Measurements from ENCODE around the gene PARP6.
A peak's percentile ranks its signal among the peaks of the same experiment; 100 is the strongest.

PARP6 gene

GRCh38 chr15:72272213-72272996 lies at the start of gene PARP6:
PARP6 (minus strand) TSS chr15:72272554; CDS start chr15:72267477, 5,077 bp downstream.
- Histone ChIP-seq H3K27me3 (ENCODE audit: insufficient read depth, low read length) (no peaks in the 10 kb centered on the region), H3K9me3 (ENCODE audit: low read length) (no peaks in the 10 kb centered on the region)

GRCh38 chr15:72319985-72320671 lies 47.8 kb upstream of the PARP6 start, which contains the start of gene CELF6:
CELF6 (minus strand) TSS chr15:72320157; CDS start chr15:72319874, 283 bp downstream.
- Histone ChIP-seq H2AFZ (ENCODE audit: low read depth, low read length) (no peak within 1 kb of the TSS), H3K9me3 (ENCODE audit: low read length) (peaks cover 2% of the 10 kb centered on the region), H3K36me3 (ENCODE audit: insufficient read depth, low read length) (no peaks in the 10 kb centered on the region), H3K27me3 (ENCODE audit: insufficient read depth, low read length) (no peaks in the 10 kb centered on the region), H3K4me1 (ENCODE audit: insufficient read depth, low read length) (peaks cover 7% of the 10 kb centered on the region), H3K4me3 (ENCODE audit: low read length) (peak within 1 kb of the TSS; percentile 53)

More at GRCh38 chr15:72272213-72272996, at the start of gene PARP6:
- Histone ChIP-seq H3K36me3 (ENCODE audit: insufficient read depth, low read length) (peaks cover 22% of the 10 kb centered on the region), H3K4me1 (ENCODE audit: insufficient read depth, low read length) (peaks cover 17% of the 10 kb centered on the region), H2AFZ (ENCODE audit: low read depth, low read length) (peak within 1 kb of the TSS; percentile 68), H3K4me3 (ENCODE audit: low read length) (peak within 1 kb of the TSS; percentile 85)

GRCh38 chr15:72319360-72319984 lies 47.1 kb upstream of the PARP6 start:
- no peaks in the 10 kb centered on the region for H3K36me3 ChIP-seq (ENCODE audit: insufficient read depth, low read length)
- H3K9me3 ChIP-seq (ENCODE audit: low read length): peaks cover 2% of the 10 kb centered on the region
- no peaks in the 10 kb centered on the region for H3K27me3 ChIP-seq (ENCODE audit: insufficient read depth, low read length)
- peaks cover 7% of the 10 kb centered on the region for H3K4me1 ChIP-seq (ENCODE audit: insufficient read depth, low read length)
- no peak overlapping the region for H2AFZ ChIP-seq (ENCODE audit: low read depth, low read length)
- peak overlapping the region; percentile 43 for H3K4me3 ChIP-seq (ENCODE audit: low read length)

- no peaks in the 10 kb centered on the region for H3K27me3 ChIP-seq (ENCODE audit: insufficient read depth, low read length)
- no peak overlapping the region for H3K4me3 ChIP-seq (ENCODE audit: low read length)
- no peaks in the 10 kb centered on the region for H3K36me3 ChIP-seq (ENCODE audit: insufficient read depth, low read length)
- H3K4me1 ChIP-seq (ENCODE audit: insufficient read depth, low read length): peaks cover 7% of the 10 kb centered on the region
- peaks cover 2% of the 10 kb centered on the region for H3K9me3 ChIP-seq (ENCODE audit: low read length)
- no peak overlapping the region for H2AFZ ChIP-seq (ENCODE audit: low read depth, low read length)
Observed at GRCh38 chr15:72318408-72318942, 46.1 kb upstream of the PARP6 start.

- Histone ChIP-seq H3K27me3 (ENCODE audit: insufficient read depth, low read length) (no peaks in the 10 kb centered on the region), H3K4me3 (ENCODE audit: low read length) (no peak overlapping the region), H3K4me1 (ENCODE audit: insufficient read depth, low read length) (peaks cover 6% of the 10 kb centered on the region), H3K36me3 (ENCODE audit: insufficient read depth, low read length) (no peaks in the 10 kb centered on the region), H3K9me3 (ENCODE audit: low read length) (no peaks in the 10 kb centered on the region), H2AFZ (ENCODE audit: low read depth, low read length) (no peak overlapping the region)
Observed at GRCh38 chr15:72315706-72316370, 43.5 kb upstream of the PARP6 start.

GRCh38 chr15:72313881-72314280 lies 41.5 kb upstream of the PARP6 start:
- Histone ChIP-seq H3K27me3 (ENCODE audit: insufficient read depth, low read length) (no peaks in the 10 kb centered on the region), H3K36me3 (ENCODE audit: insufficient read depth, low read length) (no peaks in the 10 kb centered on the region), H3K9me3 (ENCODE audit: low read length) (no peaks in the 10 kb centered on the region), H3K4me1 (ENCODE audit: insufficient read depth, low read length) (no peaks in the 10 kb centered on the region), H3K4me3 (ENCODE audit: low read length) (no peak overlapping the region), H2AFZ (ENCODE audit: low read depth, low read length) (no peak overlapping the region)

- no peaks in the 10 kb centered on the region for H3K36me3 ChIP-seq (ENCODE audit: insufficient read depth, low read length)
- H2AFZ ChIP-seq (ENCODE audit: low read depth, low read length): no peak overlapping the region
- no peaks in the 10 kb centered on the region for H3K9me3 ChIP-seq (ENCODE audit: low read length)
- no peak overlapping the region for H3K4me3 ChIP-seq (ENCODE audit: low read length)
- H3K27me3 ChIP-seq (ENCODE audit: insufficient read depth, low read length): no peaks in the 10 kb centered on the region
- no peaks in the 10 kb centered on the region for H3K4me1 ChIP-seq (ENCODE audit: insufficient read depth, low read length)
Observed at GRCh38 chr15:72313448-72313840, 41.1 kb upstream of the PARP6 start.

GRCh38 chr15:72312605-72313447 lies 40.5 kb upstream of the PARP6 start:
- no peaks in the 10 kb centered on the region for H3K9me3 ChIP-seq (ENCODE audit: low read length)
- no peaks in the 10 kb centered on the region for H3K36me3 ChIP-seq (ENCODE audit: insufficient read depth, low read length)
- no peaks in the 10 kb centered on the region for H3K27me3 ChIP-seq (ENCODE audit: insufficient read depth, low read length)
- no peak overlapping the region for H3K4me3 ChIP-seq (ENCODE audit: low read length)
- H2AFZ ChIP-seq (ENCODE audit: low read depth, low read length): no peak overlapping the region
- no peaks in the 10 kb centered on the region for H3K4me1 ChIP-seq (ENCODE audit: insufficient read depth, low read length)

GRCh38 chr15:72307026-72307425 lies 34.7 kb upstream of the PARP6 start:
- Histone ChIP-seq H3K4me1 (ENCODE audit: insufficient read depth, low read length) (peaks cover 21% of the 10 kb centered on the region), H3K36me3 (ENCODE audit: insufficient read depth, low read length) (no peaks in the 10 kb centered on the region), H3K4me3 (ENCODE audit: low read length) (no peak overlapping the region)

GRCh38 chr15:72306211-72306785 lies 33.9 kb upstream of the PARP6 start:
- H3K27me3 ChIP-seq (ENCODE audit: insufficient read depth, low read length): no peaks in the 10 kb centered on the region
- no peak overlapping the region for H3K4me3 ChIP-seq (ENCODE audit: low read length)
- no peak overlapping the region for H2AFZ ChIP-seq (ENCODE audit: low read depth, low read length)
- H3K9me3 ChIP-seq (ENCODE audit: low read length): no peaks in the 10 kb centered on the region
- peaks cover 21% of the 10 kb centered on the region for H3K4me1 ChIP-seq (ENCODE audit: insufficient read depth, low read length)
- H3K36me3 ChIP-seq (ENCODE audit: insufficient read depth, low read length): no peaks in the 10 kb centered on the region

More at GRCh38 chr15:72307026-72307425, 34.7 kb upstream of the PARP6 start:
- no peaks in the 10 kb centered on the region for H3K9me3 ChIP-seq (ENCODE audit: low read length)
- H2AFZ ChIP-seq (ENCODE audit: low read depth, low read length): no peak overlapping the region
- no peaks in the 10 kb centered on the region for H3K27me3 ChIP-seq (ENCODE audit: insufficient read depth, low read length)

- Histone ChIP-seq H3K4me1 (ENCODE audit: insufficient read depth, low read length) (peaks cover 21% of the 10 kb centered on the region), H3K9me3 (ENCODE audit: low read length) (no peaks in the 10 kb centered on the region), H3K36me3 (ENCODE audit: insufficient read depth, low read length) (no peaks in the 10 kb centered on the region), H2AFZ (ENCODE audit: low read depth, low read length) (no peak overlapping the region), H3K27me3 (ENCODE audit: insufficient read depth, low read length) (no peaks in the 10 kb centered on the region), H3K4me3 (ENCODE audit: low read length) (no peak overlapping the region)
Observed at GRCh38 chr15:72304596-72304995, 32.2 kb upstream of the PARP6 start.

- no peaks in the 10 kb centered on the region for H3K36me3 ChIP-seq (ENCODE audit: insufficient read depth, low read length)
- no peaks in the 10 kb centered on the region for H3K9me3 ChIP-seq (ENCODE audit: low read length)
- no peak overlapping the region for H2AFZ ChIP-seq (ENCODE audit: low read depth, low read length)
- H3K4me1 ChIP-seq (ENCODE audit: insufficient read depth, low read length): peaks cover 21% of the 10 kb centered on the region
- H3K4me3 ChIP-seq (ENCODE audit: low read length): no peak overlapping the region
- H3K27me3 ChIP-seq (ENCODE audit: insufficient read depth, low read length): no peaks in the 10 kb centered on the region
Observed at GRCh38 chr15:72302955-72303354, 30.6 kb upstream of the PARP6 start.
